ENCODE data around the gene GARS1. TPM values are rescaled to one million over a fixed set of nuclear protein-coding genes. Genes with fewer than 3 reads are reported as not detected.

GARS1 gene
- 223 and 337 TPM in 2 replicates for total RNA-seq

DNA sequence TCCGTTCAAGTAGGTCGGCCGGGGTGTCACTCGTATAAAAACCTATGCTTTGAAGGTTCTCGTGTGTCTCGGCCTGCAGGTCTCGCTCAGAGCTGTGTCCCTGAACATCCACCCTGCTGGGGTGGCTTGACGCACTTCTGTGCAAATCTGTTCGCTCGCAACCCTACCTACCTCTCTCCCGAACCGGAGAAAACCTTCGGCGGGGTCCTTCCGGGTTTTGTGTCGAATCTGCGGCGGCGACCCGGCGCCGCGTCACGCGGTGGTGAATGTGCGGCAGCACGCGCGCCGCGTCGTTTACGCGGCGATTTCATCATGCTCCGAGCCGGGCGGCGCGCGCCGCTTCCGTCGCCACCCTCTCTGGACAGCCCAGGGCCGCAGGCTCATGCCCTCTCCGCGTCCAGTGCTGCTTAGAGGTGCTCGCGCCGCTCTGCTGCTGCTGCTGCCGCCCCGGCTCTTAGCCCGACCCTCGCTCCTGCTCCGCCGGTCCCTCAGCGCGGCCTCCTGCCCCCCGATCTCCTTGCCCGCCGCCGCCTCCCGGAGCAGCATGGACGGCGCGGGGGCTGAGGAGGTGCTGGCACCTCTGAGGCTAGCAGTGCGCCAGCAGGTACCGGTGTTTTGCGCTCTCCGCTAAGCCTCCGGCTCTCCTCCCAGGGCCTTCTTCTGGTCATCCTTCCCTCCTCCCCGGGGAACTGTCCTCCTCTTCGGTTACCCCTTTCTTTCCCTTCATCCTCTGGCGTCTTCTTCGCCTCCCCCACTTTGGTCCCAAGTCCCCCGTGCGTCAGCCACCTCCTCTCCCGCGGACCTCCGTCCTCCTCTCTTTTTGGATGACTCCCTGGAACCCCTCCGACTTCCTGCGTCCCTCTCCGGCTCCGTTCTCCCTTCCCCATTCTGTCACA lies at the start of gene GARS1:
Gene GARS1, plus strand, starts transcription at position 339 of the 896 bp plus-strand sequence. Its CDS starts 44 bp downstream, at position 383.

DNA sequence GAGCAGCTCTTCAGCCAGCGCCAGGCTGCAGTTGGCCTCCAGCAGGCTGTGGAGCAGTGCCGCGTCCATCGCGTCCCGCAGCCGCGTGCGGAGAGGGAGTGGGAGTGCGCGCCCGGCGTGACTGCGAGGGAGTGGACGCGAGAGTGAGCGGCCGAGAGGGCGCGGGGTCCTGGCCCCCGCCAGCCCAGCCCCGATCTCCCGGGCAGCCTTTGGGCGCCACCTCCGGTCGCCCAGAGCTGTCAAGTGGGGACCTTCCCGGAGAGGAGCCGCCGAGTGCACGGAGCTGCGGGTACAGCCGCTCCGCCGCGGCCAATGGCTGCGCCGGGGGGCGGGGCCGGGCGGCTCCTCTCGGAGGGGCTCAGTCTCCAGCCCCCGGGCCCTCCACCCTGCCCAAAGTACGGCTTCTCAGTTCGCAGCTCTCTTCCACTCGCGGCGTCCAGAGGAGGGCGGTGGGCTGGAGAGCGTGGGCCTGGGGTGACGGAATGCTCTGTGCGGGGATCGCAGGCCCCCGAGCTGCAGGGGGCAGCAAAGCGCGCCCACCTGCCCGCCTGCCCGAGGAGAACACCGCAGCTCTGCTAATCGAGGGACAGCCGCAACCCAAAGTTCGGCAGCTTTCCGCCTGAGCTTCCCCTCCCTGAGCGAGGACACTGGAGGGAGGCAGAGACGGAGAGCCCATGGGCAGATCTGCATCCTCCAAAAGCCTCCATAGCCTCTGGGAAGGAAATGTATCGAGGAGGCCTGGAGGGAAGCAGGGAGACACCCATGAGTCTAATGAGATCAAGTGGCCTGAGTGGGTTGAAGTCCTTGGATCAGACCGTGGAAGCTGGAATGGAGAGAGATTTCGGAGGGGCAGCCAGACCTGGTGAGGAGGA lies 87.8 kb downstream of the GARS1 start, which contains the start of gene CRHR2:
Gene CRHR2, minus strand, starts transcription at position 245 of the 872 bp plus-strand sequence. Its CDS starts 176 bp downstream, at position 69.

Other genes starting within 250 kb of the GARS1 start
- gene NOD1, start 116.1 kb upstream of the GARS1 start, total RNA-seq, result 12.2 and 13.3 TPM in 2 replicates
- gene GGCT, start 90.0 kb upstream of the GARS1 start, total RNA-seq, result 21.5 and 24.0 TPM in 2 replicates
- not detected in 2 replicates for gene CRHR2, start 87.6 kb downstream of the GARS1 start, total RNA-seq
- 0.13 and 0.65 TPM in 2 replicates for gene INMT, start 157.3 kb downstream of the GARS1 start, total RNA-seq
- 5.7 and 8.4 TPM in 2 replicates for gene MINDY4, start 176.5 kb downstream of the GARS1 start, total RNA-seq